Measurements from ENCODE around the gene MACROD2.

GRCh38 chr20:14432085-14432484 is 436.8 kb downstream of the MACROD2 start:
- TF ChIP-seq CTCF (IDR thresholded peaks at IDR 0.05), result no peak
- no peak for TF ChIP-seq POLR2A (IDR thresholded peaks at IDR 0.05)

Measured in body of pancreas (tissue), 4 donors.